ENCODE results near the gene DNAJC11. TPM values are rescaled to one million over a fixed set of nuclear protein-coding genes. Genes with fewer than 3 reads are reported as not detected.
"Not testable (repeated sequence)": the region's sequence is repeated elsewhere in the genome, so short reads cannot be mapped to it uniquely, and the experiment has no call there.

DNAJC11 gene
- total RNA-seq: 10 to 100 TPM; 25.9 to 87.2 (median 45.7) TPM

DNA sequence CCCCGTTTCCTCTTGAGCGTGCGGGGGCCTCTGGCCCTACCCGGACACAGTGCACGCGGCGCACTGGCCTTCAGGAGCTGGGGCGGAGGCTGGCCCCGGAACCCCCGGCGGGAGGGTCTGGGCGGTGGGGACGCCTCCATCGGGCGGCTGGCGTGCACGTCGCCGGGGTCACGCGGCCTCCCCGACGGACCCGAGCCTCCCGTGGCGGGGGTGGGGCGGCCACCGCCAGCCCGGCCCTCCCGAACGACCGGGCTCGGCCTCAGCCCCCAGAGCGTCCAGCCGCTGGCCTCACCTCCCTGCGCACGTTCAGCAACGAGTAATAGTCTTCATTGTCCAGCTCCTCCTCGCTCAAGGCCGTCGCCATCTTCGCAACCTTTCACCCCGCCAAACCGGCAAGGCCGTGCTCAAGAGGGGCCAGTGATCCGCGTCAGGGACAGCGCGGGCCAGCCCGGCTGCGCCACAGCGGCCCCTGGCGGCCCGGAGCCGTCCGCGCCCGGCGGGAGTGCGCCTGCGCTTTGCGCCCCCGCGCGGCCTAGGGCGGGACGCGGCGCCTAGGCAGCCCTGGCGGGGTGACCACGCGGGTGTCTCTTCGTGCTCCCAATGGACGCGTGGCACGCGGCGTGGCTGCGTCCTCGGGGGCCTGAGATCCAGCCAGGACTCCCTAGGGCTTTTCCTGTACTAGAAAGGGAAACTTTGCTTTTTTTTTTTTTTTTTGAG, at the start of gene DNAJC11:
TSS of gene DNAJC11 (minus strand) at position 380 of the 717 bp plus-strand sequence. CDS start at position 364, 16 bp downstream.
- WGBS, 10 experiments: 1% methylated on average over 18 to 52 of the region's 80 CpGs; no CpG with 5 or more reads in 7 of the 10 experiments
- in situ Hi-C loops (cut with MboI; ENCODE audit: low pct_unique_long_range_greater_than_20kb in 2 of 9, low sequenced_read_pairs in 9 of 9, unreplicated experiment in 9 of 9): loop anchor here in 3 of 9 experiments (25.0 kb wide), 3 partner anchors 361 to 936 kb away; no protein-coding TSS in a partner anchor
- Histone ChIP-seq H3K27ac (peak within 1 kb of the TSS; percentile 90 to 91), H3K4me3 (peak within 1 kb of the TSS; percentile 65 to 96 (median 73)), H3K4me1 (replicated peaks in 1 of 2) (peaks cover 8 to 11% of the 10 kb centered on the region in 2 donors)
- peak; percentile 89 to 96 (median 94) for ATAC-seq (replicated peaks in 6 of 8)

- Histone ChIP-seq H3K4me1 (replicated peaks in 1 of 2) (no peaks in the 10 kb centered on the region), H3K4me3 (no peak overlapping the region), H3K27ac (no peak overlapping the region)
- ATAC-seq (replicated peaks in 6 of 8): no peak
- in situ Hi-C loops (cut with MboI; ENCODE audit: low pct_unique_long_range_greater_than_20kb in 2 of 9, low sequenced_read_pairs in 9 of 9, unreplicated experiment in 9 of 9): no loop called here
- 40 to 95% (median 80%) methylated on average over 3 to 4 of the region's 4 CpGs for WGBS, 10 experiments
Observed at GRCh38 chr1:6750490-6750889, 48.9 kb upstream of the DNAJC11 start.

DNA sequence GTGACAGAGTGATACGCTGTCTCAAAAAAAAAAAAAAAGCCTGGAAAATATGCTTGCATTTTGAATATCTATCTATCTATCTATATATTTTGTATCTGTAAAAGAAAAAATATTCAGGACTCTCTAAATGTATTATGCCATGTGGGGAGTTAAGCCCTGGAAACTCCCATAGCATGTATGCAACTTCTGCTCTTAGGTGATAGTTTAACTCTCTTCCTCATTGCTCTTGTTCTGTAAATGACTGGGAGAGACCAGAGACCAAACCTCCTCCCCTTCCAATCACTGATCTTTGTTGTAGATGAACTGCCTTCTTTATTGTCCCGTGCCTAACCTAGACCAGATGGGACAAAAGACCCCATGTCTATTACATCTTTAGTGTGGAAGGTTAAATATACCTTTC, 46.1 kb upstream of the DNAJC11 start:
- in situ Hi-C loops (cut with MboI; ENCODE audit: low pct_unique_long_range_greater_than_20kb in 2 of 9, low sequenced_read_pairs in 9 of 9, unreplicated experiment in 9 of 9): loop anchor here in 1 of 9 experiments (25.0 kb wide), 1 partner anchor 890 kb away; no protein-coding TSS in a partner anchor
- 50 to 100% (median 82%) methylated on average over 1 to 2 of the region's 2 CpGs; no CpG with 5 or more reads in 2 of the 10 experiments for WGBS, 10 experiments

DNA sequence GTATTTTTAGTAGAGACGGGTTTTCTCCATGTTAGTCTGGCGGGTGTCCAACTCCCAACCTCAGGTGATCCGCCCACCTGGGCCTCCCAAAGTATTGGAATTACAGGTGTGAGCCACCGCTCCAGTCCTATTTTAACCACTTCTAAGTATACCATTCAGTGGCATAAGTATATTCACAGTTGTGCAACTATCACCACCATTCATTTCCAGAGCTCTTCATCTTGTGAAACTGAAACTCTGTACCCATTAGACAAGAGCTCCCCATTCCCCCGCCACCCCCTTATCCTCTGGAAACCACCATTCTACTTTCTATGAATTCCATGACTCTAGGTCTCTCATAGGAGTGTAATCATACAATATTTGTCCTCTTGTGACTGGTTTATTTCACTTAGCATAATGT, 43.5 kb upstream of the DNAJC11 start:
- no peak overlapping the region for H3K27ac ChIP-seq
- no peaks in the 10 kb centered on the region for H3K4me1 ChIP-seq (replicated peaks in 1 of 2)
- H3K4me3 ChIP-seq: no peak overlapping the region
- ATAC-seq (replicated peaks in 6 of 8): no peak
- in situ Hi-C loops (cut with MboI; ENCODE audit: low pct_unique_long_range_greater_than_20kb in 2 of 9, low sequenced_read_pairs in 9 of 9, unreplicated experiment in 9 of 9): loop anchor here in 1 of 9 experiments (25.0 kb wide), 1 partner anchor 892 kb away; no protein-coding TSS in a partner anchor
- 60 to 100% (median 92%) methylated on average over 1 to 3 of the region's 5 CpGs; no CpG with 5 or more reads in 3 of the 10 experiments for WGBS, 10 experiments

More for the DNA sequence above, 46.1 kb upstream of the DNAJC11 start:
- H3K27ac ChIP-seq: no peak overlapping the region
- no peaks in the 10 kb centered on the region for H3K4me1 ChIP-seq (replicated peaks in 1 of 2)
- ATAC-seq (replicated peaks in 6 of 8): no peak
- no peak overlapping the region for H3K4me3 ChIP-seq

DNA sequence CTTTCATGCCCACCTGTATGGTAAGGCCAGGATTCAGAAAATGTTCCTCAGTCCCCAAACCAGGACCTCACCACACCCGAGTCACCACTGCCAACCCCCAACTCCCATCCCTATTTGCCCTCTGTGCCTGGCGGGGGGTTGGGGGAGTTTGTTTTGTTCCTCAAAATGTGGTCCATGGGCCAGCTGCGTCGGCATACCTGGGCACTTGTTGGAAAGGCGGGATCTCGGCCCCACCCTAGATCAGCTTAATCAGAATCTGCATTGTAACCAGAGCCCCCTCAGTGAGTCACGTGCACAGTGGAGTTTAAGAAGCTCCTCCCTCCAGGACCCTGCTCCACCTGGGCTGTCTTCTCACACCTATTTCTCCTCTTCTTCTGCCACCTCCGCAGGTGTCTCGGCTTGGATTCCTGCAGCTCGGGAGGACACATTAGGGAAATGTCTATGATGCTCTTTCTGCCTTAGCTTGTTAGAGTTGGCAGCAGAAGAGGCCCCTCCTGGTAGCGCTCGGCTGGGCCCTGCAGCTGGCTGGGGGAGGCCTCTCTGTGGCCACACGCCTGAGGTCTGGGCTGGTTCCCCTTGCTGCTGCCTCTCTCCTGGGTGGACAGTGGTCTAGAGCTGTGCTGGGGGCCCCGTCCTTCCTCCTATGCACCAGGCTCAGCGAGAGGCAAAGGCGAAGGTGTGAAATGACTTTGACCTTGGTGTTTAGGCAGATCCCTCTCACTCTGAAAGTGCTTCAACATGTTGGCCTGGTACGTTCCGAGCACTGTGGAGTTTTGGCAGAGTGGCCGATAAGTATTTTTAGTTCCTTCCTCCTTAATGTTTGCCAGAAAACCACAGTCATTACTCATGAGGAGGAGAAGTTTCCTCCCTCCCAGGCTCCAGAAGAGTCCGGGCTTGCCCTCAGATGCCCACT, 41.8 kb upstream of the DNAJC11 start:
- ATAC-seq (replicated peaks in 6 of 8): peak in 6 of 8 experiments; percentile 26 to 96 (median 50)
- WGBS, 10 experiments: 14 to 96% (median 86%) methylated on average over 1 to 16 of the region's 20 CpGs; no CpG with 5 or more reads in 2 of the 10 experiments
- no peak overlapping the region for H3K27ac ChIP-seq
- H3K4me3 ChIP-seq: no peak overlapping the region
- H3K4me1 ChIP-seq (replicated peaks in 1 of 2): no peaks in the 10 kb centered on the region
- in situ Hi-C loops (cut with MboI; ENCODE audit: low pct_unique_long_range_greater_than_20kb in 2 of 9, low sequenced_read_pairs in 9 of 9, unreplicated experiment in 9 of 9): loop anchor here in 1 of 9 experiments (25.0 kb wide), 1 partner anchor 894 kb away; no protein-coding TSS in a partner anchor

DNA sequence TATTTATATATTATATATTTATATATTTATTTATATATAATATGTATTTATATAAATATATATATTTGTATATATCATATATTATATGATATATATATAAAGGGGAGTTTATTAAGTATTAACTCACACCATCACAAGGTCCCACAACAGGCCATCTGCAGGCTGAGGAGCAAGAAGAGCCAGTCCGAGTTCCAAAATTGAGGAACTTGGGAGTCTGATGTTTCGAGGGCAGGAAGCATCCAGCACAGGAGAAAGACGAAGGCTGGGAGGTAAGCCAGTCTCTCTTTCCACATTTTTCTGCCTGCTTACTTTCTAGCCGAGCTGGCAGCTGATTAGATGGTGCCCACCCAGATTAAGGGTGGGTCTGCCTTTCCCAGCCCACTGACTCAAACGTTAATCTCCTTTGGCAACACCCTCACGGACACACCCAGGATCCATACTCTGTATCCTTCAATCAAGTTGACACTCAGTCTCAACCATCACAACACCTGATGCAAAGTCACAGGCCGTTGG, 41.1 kb upstream of the DNAJC11 start:
- H3K27ac ChIP-seq; H3K4me1 ChIP-seq (replicated peaks in 1 of 2); H3K4me3 ChIP-seq: not testable (repeated sequence)
- ATAC-seq (replicated peaks in 6 of 8): peak in 2 of 8 experiments; percentile 4 to 9
- WGBS, 10 experiments: 43 to 91% (median 77%) methylated on average over 3 to 7 of the region's 7 CpGs; no CpG with 5 or more reads in 3 of the 10 experiments
- in situ Hi-C loops (cut with MboI; ENCODE audit: low pct_unique_long_range_greater_than_20kb in 2 of 9, low sequenced_read_pairs in 9 of 9, unreplicated experiment in 9 of 9): loop anchor here in 1 of 9 experiments (25.0 kb wide), 1 partner anchor 895 kb away; no protein-coding TSS in a partner anchor

- peaks cover 0 to 3% of the 10 kb centered on the region in 2 donors for H3K4me1 ChIP-seq (replicated peaks in 1 of 2)
- 14 to 100% (median 77%) methylated on average over 1 to 26 of the region's 30 CpGs for WGBS, 10 experiments
- in situ Hi-C loops (cut with MboI; ENCODE audit: low pct_unique_long_range_greater_than_20kb in 2 of 9, low sequenced_read_pairs in 9 of 9, unreplicated experiment in 9 of 9): loop anchor here in 1 of 9 experiments (25.0 kb wide), 1 partner anchor 898 kb away; no protein-coding TSS in a partner anchor
- ATAC-seq (replicated peaks in 6 of 8): no peak
- no peak overlapping the region for H3K27ac ChIP-seq
- H3K4me3 ChIP-seq: no peak overlapping the region
Observed at GRCh38 chr1:6738987-6739676, 37.5 kb upstream of the DNAJC11 start.

- 80 to 100% (median 98%) methylated on average over 1 to 5 of the region's 5 CpGs; no CpG with 5 or more reads in 2 of the 10 experiments for WGBS, 10 experiments
- H3K4me3 ChIP-seq: no peak overlapping the region
- no peak overlapping the region for H3K27ac ChIP-seq
- ATAC-seq (replicated peaks in 6 of 8): no peak
- in situ Hi-C loops (cut with MboI; ENCODE audit: low pct_unique_long_range_greater_than_20kb in 2 of 9, low sequenced_read_pairs in 9 of 9, unreplicated experiment in 9 of 9): loop anchor here in 1 of 9 experiments (25.0 kb wide), 1 partner anchor 904 kb away; no protein-coding TSS in a partner anchor
- peaks cover 0 to 18% of the 10 kb centered on the region in 2 donors for H3K4me1 ChIP-seq (replicated peaks in 1 of 2)
Observed at GRCh38 chr1:6732942-6733341, 31.3 kb upstream of the DNAJC11 start.

DNA sequence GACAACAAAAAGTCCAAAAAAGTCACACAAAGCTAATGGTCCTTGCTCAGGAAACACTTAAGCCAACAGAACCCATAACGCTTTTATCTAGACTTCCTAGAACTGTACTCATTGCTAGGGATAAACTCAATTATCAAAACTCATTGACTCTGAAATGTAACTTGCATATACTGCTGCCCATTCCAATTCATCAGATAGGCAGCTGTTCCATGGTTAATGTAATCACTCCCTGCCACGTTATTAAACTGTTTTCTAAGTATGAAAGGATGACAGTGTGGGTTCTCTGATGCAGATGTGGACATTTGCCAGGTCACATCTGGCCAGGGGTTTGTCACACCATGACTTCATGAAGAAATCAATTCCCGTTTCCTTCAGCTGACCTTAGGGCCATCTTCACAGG, 30.3 kb upstream of the DNAJC11 start:
- WGBS, 10 experiments: 38 to 96% (median 84%) methylated on average over 2 to 3 of the region's 3 CpGs; no CpG with 5 or more reads in 1 of the 10 experiments
- Histone ChIP-seq H3K4me1 (replicated peaks in 1 of 2) (peaks cover 0 to 18% of the 10 kb centered on the region in 2 donors), H3K27ac (no peak overlapping the region), H3K4me3 (no peak overlapping the region)
- in situ Hi-C loops (cut with MboI; ENCODE audit: low pct_unique_long_range_greater_than_20kb in 2 of 9, low sequenced_read_pairs in 9 of 9, unreplicated experiment in 9 of 9): loop anchor here in 1 of 9 experiments (25.0 kb wide), 1 partner anchor 905 kb away; no protein-coding TSS in a partner anchor
- no peak for ATAC-seq (replicated peaks in 6 of 8)

- Histone ChIP-seq H3K4me1 (replicated peaks in 1 of 2) (peaks cover 0 to 18% of the 10 kb centered on the region in 2 donors), H3K27ac (no peak overlapping the region), H3K4me3 (no peak overlapping the region)
- ATAC-seq (replicated peaks in 6 of 8): no peak
- in situ Hi-C loops (cut with MboI; ENCODE audit: low pct_unique_long_range_greater_than_20kb in 2 of 9, low sequenced_read_pairs in 9 of 9, unreplicated experiment in 9 of 9): loop anchor here in 1 of 9 experiments (25.0 kb wide), 1 partner anchor 906 kb away; no protein-coding TSS in a partner anchor
- whole genome bisulfite sequencing, 10 experiments: 47 to 96% (median 73%) methylated on average over 1 to 6 of the region's 6 CpGs; no CpG with 5 or more reads in 1 of the 10 experiments
Observed at GRCh38 chr1:6730880-6731279, 29.3 kb upstream of the DNAJC11 start.

DNA sequence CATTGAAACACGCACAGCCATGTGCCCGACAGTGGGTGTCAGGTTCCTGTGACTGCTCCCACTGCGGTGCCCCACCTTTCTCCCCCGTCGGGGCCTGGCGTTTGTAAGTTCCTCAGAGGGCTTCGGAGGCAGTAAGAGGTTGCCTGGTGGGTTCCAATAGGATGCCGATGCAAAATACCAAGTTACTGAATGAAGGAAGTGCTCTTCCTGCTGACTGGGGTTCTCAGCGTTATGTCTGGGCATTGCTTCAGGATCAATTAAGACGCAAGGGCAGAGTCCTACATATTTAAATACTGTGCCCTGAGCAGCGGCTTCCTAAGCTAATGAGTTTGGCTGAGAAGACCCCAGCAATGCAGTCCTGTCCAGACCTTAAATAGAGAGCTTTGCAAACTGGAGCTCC, 28.9 kb upstream of the DNAJC11 start:
- WGBS, 10 experiments: 15 to 50% (median 25%) methylated on average over 2 to 11 of the region's 11 CpGs; no CpG with 5 or more reads in 2 of the 10 experiments
- Histone ChIP-seq H3K27ac (no peak overlapping the region), H3K4me3 (no peak overlapping the region), H3K4me1 (replicated peaks in 1 of 2) (peaks cover 0 to 18% of the 10 kb centered on the region in 2 donors)
- in situ Hi-C loops (cut with MboI; ENCODE audit: low pct_unique_long_range_greater_than_20kb in 2 of 9, low sequenced_read_pairs in 9 of 9, unreplicated experiment in 9 of 9): loop anchor here in 1 of 9 experiments (25.0 kb wide), 1 partner anchor 907 kb away; no protein-coding TSS in a partner anchor
- ATAC-seq (replicated peaks in 6 of 8): no peak

All from motor neuron (in vitro differentiated cells).